ENCODE results near the gene SLC16A12.
"Not testable (repeated sequence)": the region's sequence is repeated elsewhere in the genome, so short reads cannot be mapped to it uniquely, and the experiment has no call there.

The SLC16A12 gene

GRCh38 chr10:89536013-89536354 lies 590 bp upstream of the SLC16A12 start:
- intact Hi-C loops (cut with DNase I; ENCODE audit: low total_unique reads), result no loop called here
- H3K9me3 ChIP-seq, result no peaks in the 10 kb centered on the region
- peak overlapping the region; percentile 40 to 55 for H3K4me3 ChIP-seq
- no peak for DNase-seq
- peaks cover 0 to 55% of the 10 kb centered on the region in 2 donors for H3K27me3 ChIP-seq
- H3K36me3 ChIP-seq, result no peaks in the 10 kb centered on the region
- no peak for TF ChIP-seq CTCF (IDR thresholded peaks at IDR 0.05)
- no peak overlapping the region for H3K27ac ChIP-seq
- peaks cover 4 to 15% (median 11%) of the 10 kb centered on the region in 4 donors for H3K4me1 ChIP-seq

DNA sequence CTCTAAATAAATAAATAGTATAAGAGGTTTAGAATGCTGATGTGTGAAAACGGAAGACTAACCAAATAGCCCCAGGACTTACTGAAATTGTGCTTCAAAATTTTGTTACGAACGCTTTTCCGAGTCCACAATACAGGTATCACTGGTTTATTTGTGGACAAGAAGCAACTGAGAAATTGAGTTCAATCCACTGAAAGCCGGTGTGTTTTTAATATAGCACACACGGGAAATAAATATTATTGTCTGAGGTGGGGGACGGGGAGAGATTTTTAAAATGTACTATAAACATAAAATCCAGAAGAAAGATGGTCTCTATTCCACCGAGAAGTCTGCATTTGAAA lies 598 bp downstream of the SLC16A12 start:
- DNase-seq, result no peak
- intact Hi-C loops (cut with DNase I; ENCODE audit: low total_unique reads), result no loop called here
- Histone ChIP-seq H3K36me3 (no peaks in the 10 kb centered on the region), H3K27me3 (peaks cover 0 to 55% of the 10 kb centered on the region in 2 donors), H3K4me1 (peaks cover 4 to 15% (median 11%) of the 10 kb centered on the region in 4 donors), H3K4me3 (peak overlapping the region; percentile 40 to 55), H3K9me3 (no peaks in the 10 kb centered on the region), H3K27ac (no peak overlapping the region)
- no peak for TF ChIP-seq CTCF (IDR thresholded peaks at IDR 0.05)

GRCh38 chr10:89532476-89532875 lies 2.9 kb downstream of the SLC16A12 start:
- H3K27me3 ChIP-seq, result peaks cover 0 to 55% of the 10 kb centered on the region in 2 donors
- intact Hi-C loops (cut with DNase I; ENCODE audit: low total_unique reads), result no loop called here
- no peak for TF ChIP-seq CTCF (IDR thresholded peaks at IDR 0.05)
- no peak for DNase-seq
- peaks cover 4 to 15% (median 11%) of the 10 kb centered on the region in 4 donors for H3K4me1 ChIP-seq
- no peaks in the 10 kb centered on the region for H3K36me3 ChIP-seq
- no peak overlapping the region for H3K4me3 ChIP-seq
- H3K9me3 ChIP-seq, result no peaks in the 10 kb centered on the region
- H3K27ac ChIP-seq, result no peak overlapping the region

DNA sequence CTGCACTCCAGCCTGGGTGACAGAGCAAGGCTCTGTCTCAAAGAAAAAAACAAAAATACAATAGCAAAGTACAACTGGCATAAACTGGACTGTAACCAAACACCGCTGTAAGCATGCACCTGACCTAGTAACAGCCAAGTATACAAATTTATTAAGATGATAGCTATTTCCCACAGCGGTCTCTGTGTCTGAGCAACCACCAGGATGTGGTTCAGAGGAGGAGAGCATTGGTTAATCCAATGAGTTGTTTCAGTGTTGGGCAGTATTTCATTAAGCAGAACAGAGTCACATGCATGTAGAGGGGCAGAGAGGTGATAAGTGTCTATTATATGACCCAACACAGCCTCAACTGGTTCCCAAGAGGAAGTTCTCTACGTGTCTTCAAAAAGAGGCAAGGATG lies 4.0 kb downstream of the SLC16A12 start:
- no peaks in the 10 kb centered on the region for H3K9me3 ChIP-seq
- peaks cover 0 to 50% of the 10 kb centered on the region in 2 donors for H3K27me3 ChIP-seq
- no peak overlapping the region for H3K27ac ChIP-seq
- intact Hi-C loops (cut with DNase I; ENCODE audit: low total_unique reads), result no loop called here
- no peak for TF ChIP-seq CTCF (IDR thresholded peaks at IDR 0.05)
- peaks cover 4 to 15% (median 11%) of the 10 kb centered on the region in 4 donors for H3K4me1 ChIP-seq
- no peaks in the 10 kb centered on the region for H3K36me3 ChIP-seq
- no peak overlapping the region for H3K4me3 ChIP-seq
- DNase-seq, result no peak

DNA sequence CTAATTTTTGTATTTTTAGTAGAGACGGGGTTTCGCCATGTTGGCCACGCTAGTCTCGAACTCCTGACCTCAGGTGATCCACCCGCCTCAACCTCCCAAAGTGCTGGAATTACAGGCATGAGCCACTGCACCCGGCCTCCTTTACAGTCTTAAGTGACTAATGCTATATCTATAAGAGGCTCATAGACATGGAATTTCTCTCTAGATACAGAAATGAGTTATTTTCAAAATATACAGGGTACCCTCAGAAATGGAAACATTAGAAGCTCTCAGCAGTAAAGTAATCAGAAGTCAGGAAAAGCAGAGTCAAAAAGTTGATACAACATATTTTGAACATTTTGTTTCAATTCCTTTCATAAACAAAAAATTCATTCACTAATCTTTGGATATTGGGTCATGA lies 5.7 kb downstream of the SLC16A12 start:
- H3K36me3 ChIP-seq; intact Hi-C loops (cut with DNase I; ENCODE audit: low total_unique reads); H3K4me3 ChIP-seq; DNase-seq; H3K4me1 ChIP-seq; H3K9me3 ChIP-seq; H3K27ac ChIP-seq: not testable (repeated sequence)
- peaks cover 0 to 35% of the 10 kb centered on the region in 2 donors for H3K27me3 ChIP-seq

- Histone ChIP-seq H3K27me3 (peaks cover 0 to 3% of the 10 kb centered on the region in 2 donors), H3K36me3 (no peaks in the 10 kb centered on the region), H3K9me3 (no peaks in the 10 kb centered on the region), H3K27ac (no peak overlapping the region), H3K4me1 (peaks cover 0 to 21% (median 8%) of the 10 kb centered on the region in 4 donors), H3K4me3 (no peak overlapping the region)
- intact Hi-C loops (cut with DNase I; ENCODE audit: low total_unique reads), result no loop called here
- no peak for DNase-seq
- TF ChIP-seq CTCF (IDR thresholded peaks at IDR 0.05), result no peak
These were observed 9.0 kb downstream of the SLC16A12 start for GRCh38 chr10:89526358-89526757.
